Breast epithelium (tissue), 3 donors: ENCODE measurements around the gene OR5W2. TPM values are rescaled to one million over a fixed set of nuclear protein-coding genes. Genes with fewer than 3 reads are reported as not detected.

Experiments used
- total RNA-seq, 3 donors: library from RNA; depleted of rRNA; stranded (reverse); fragments of >200 nt; gene quantifications; one replicate each; pipeline ENCODE4 v1.1.0, GENCODE V29; 2016

OR5W2 gene
- total RNA-seq, 3 donors from 2014 or later: not detected

Other genes starting within 250 kb of the OR5W2 start
- gene OR5D13, start 141.1 kb downstream of the OR5W2 start, total RNA-seq: not detected
- gene OR5D14, start 119.0 kb downstream of the OR5W2 start, total RNA-seq: not detected
- not detected for gene OR5L1, start 103.2 kb downstream of the OR5W2 start, total RNA-seq
- not detected for gene OR5D18, start 95.0 kb downstream of the OR5W2 start, total RNA-seq
- not detected for gene OR5L2, start 87.4 kb downstream of the OR5W2 start, total RNA-seq
- gene OR5D16, start 75.8 kb downstream of the OR5W2 start, total RNA-seq: not detected
- not detected for gene TRIM51, start 31.3 kb downstream of the OR5W2 start, total RNA-seq
- gene OR5I1, start 21.8 kb upstream of the OR5W2 start, total RNA-seq: not detected
- not detected for gene OR10AG1, start 55.4 kb upstream of the OR5W2 start, total RNA-seq
- not detected for gene OR5F1, start 80.0 kb upstream of the OR5W2 start, total RNA-seq
- not detected for gene OR5AS1, start 113.1 kb upstream of the OR5W2 start, total RNA-seq
- gene OR8I2, start 178.7 kb upstream of the OR5W2 start, total RNA-seq: not detected
- gene OR8H2, start 189.1 kb upstream of the OR5W2 start, total RNA-seq: not detected
- not detected for gene OR8H3, start 207.8 kb upstream of the OR5W2 start, total RNA-seq
- gene OR8J3, start 225.6 kb upstream of the OR5W2 start, total RNA-seq: not detected
- gene OR8K5, start 245.7 kb upstream of the OR5W2 start, total RNA-seq: not detected